CD4-positive, alpha-beta T cell (primary cell): ENCODE results near the gene GJD4. TPM values are rescaled to one million over a fixed set of nuclear protein-coding genes. Genes with fewer than 3 reads are reported as not detected.

Experiments used
- ATAC-seq: fragments of 200-7000 bp; cut with Tn5 transposase; one replicate; pipeline ENCODE4 v1.10.0; 2022; ENCODE audit warnings: mild to moderate bottlenecking; ENCODE audit not compliant: poor library complexity
- CTCF ChIA-PET: fragments of 350-600 bp; sonication (Branson Sonifier 250); formaldehyde crosslinking; loops from one replicate; lab custom pipeline; 2021; ENCODE audit warnings: antibody characterized with exemption, inconsistent platforms; lab: Charles Lee
- POLR2A ChIA-PET: fragments of 350-600 bp; sonication (Branson Sonifier 250); formaldehyde crosslinking; loops from one replicate; lab custom pipeline; 2021; ENCODE audit warnings: antibody characterized with exemption, inconsistent platforms; lab: Charles Lee
- DNase-seq, 14 experiments: peaks; one replicate each; pipeline ENCODE4 v3.0.0-alpha.2; 2013 to 2020; ENCODE audit warnings: mixed read lengths in 2 of 14
- H3K27ac ChIP-seq, 2 donors: one replicate each; pipeline versions ENCODE4 v1.5.1 to v1.7.0; 2013; ENCODE audit warnings: low read length in 2 of 2, low read depth in 1 of 2, mild to moderate bottlenecking in 1 of 2
- H3K27me3 ChIP-seq, 2 experiments: 1 replicate in 1 of 2; 2 replicates in 1 of 2; pipeline versions ENCODE4 v1.6.1 to v1.7.0; 2013; ENCODE audit warnings: low read length in 2 of 2, control low read depth in 1 of 2, mild to moderate bottlenecking in 1 of 2, moderate library complexity in 1 of 2; ENCODE audit not compliant: insufficient read depth in 2 of 2, control insufficient read depth in 1 of 2
- H3K36me3 ChIP-seq: one replicate; pipeline ENCODE4 v1.6.1; 2013; ENCODE audit warnings: low read length, control low read depth; ENCODE audit not compliant: insufficient read depth
- H3K4me1 ChIP-seq: one replicate; pipeline ENCODE4 v1.6.1; 2013; ENCODE audit warnings: low read length, control low read depth; ENCODE audit not compliant: insufficient read depth
- H3K4me3 ChIP-seq: one replicate; pipeline ENCODE4 v1.5.1; 2013; ENCODE audit warnings: mild to moderate bottlenecking, low read length, moderate library complexity
- H3K9me3 ChIP-seq, 2 experiments: 1 replicate in 1 of 2; 2 replicates in 1 of 2; pipeline versions ENCODE4 v1.6.1 to v1.7.0; 2013; ENCODE audit warnings: low read length in 2 of 2, mild to moderate bottlenecking in 2 of 2, control low read depth in 1 of 2, moderate library complexity in 1 of 2; ENCODE audit not compliant: control insufficient read depth in 1 of 2, insufficient read depth in 1 of 2
- H3K27ac Mint-ChIP-seq: one replicate; pipeline ENCODE4 v1.8.0; 2020; ENCODE audit warnings: mixed read lengths
- H3K27me3 Mint-ChIP-seq: one replicate; pipeline ENCODE4 v1.8.0; 2021; ENCODE audit warnings: mixed read lengths
- H3K36me3 Mint-ChIP-seq: one replicate; pipeline ENCODE4 v1.8.0; 2021; ENCODE audit warnings: low read depth, mixed read lengths
- H3K4me1 Mint-ChIP-seq: one replicate; pipeline ENCODE4 v1.8.0; 2021; ENCODE audit warnings: low read depth, mixed read lengths
- H3K4me3 Mint-ChIP-seq: one replicate; pipeline ENCODE4 v1.8.0; 2020; ENCODE audit warnings: mild to moderate bottlenecking, mixed read lengths
- H3K9me3 Mint-ChIP-seq: one replicate; pipeline ENCODE4 v1.8.0; 2020; ENCODE audit warnings: mixed read lengths
- intact Hi-C, 2 experiments: fragments of 100-400 bp; cut with DNase I in 1 of 2; cut with micrococcal nuclease in 1 of 2; formaldehyde crosslinking; loops; one replicate each; pipeline versions ENCODE4 v1.15.1 to v1.9.0; 2023 to 2025; cut with DNase I, micrococcal nuclease
- total RNA-seq, 174 experiments: library from RNA in 2 of 174; stranded (reverse) in 2 of 174; gene quantifications; one replicate each; pipeline ENCODE4 v1.2.3 and lab custom pipeline; 2021 to 2026
- TF ChIP-seq, protein P1 (sequence below): fragments of 200-600 bp; IDR thresholded peaks from one replicate; pipeline ENCODE4 v1.8.0; 2022; ENCODE audit warnings: antibody characterized with exemption, mild to moderate bottlenecking

The GJD4 gene
- total RNA-seq, 2 experiments from 2014 or later = not detected

DNA sequence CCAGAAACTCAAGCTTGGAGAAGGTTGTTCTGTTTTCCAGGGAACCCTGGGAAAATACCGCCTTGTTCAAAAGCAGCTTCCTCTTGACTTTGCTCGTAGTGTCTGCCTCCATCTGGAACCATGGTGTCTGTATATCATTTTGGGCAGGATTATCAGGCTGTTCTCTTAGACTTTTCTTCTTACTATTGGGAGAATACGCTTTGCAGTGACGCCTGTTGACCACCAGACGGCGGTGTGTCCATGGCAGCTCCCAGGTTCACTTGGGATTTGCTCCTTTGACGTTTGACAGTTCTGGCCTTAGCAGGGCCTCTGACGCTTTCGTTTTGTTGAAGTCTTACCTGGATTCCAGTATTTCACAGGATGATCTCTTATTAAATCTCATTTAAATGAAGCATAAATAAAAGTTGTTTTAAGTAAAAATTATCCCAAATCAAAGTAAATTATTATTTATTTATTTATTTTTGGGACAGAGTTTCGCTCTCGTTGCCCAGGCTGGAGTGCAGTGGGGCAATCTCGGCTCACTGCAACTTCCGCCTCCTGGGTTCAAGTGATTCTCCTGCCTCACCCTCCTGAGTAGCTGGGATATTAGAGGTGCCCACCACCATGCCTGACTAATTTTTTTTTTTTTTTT, 41.8 kb upstream of the GJD4 start:
- no peaks in the 10 kb centered on the region for H3K27me3 Mint-ChIP-seq
- ATAC-seq = peak; percentile 55
- Histone ChIP-seq H3K36me3 (peaks cover 55% of the 10 kb centered on the region), H3K4me1 (no peaks in the 10 kb centered on the region), H3K27me3 (no peaks in the 10 kb centered on the region), H3K4me3 (no peak overlapping the region), H3K9me3 (no peaks in the 10 kb centered on the region), H3K27ac (no peak overlapping the region)
- ChIA-PET POLR2A (interaction anchor here (0.7 to 1.2 kb wide), 2 partner anchors 13 to 103 kb away, joined by 3 read pairs; no protein-coding TSS in a partner anchor), CTCF (interaction anchor here (0.6 to 1.3 kb wide), 12 partner anchors 9 to 447 kb away, joined by 3 to 6 read pairs (median 4); no protein-coding TSS in a partner anchor)
- peaks cover 11% of the 10 kb centered on the region for H3K4me1 Mint-ChIP-seq
- H3K27ac Mint-ChIP-seq = no peak overlapping the region
- peaks cover 55% of the 10 kb centered on the region for H3K36me3 Mint-ChIP-seq
- no peak overlapping the region for H3K4me3 Mint-ChIP-seq
- H3K9me3 Mint-ChIP-seq = no peaks in the 10 kb centered on the region
- TF ChIP-seq, protein P1, sequence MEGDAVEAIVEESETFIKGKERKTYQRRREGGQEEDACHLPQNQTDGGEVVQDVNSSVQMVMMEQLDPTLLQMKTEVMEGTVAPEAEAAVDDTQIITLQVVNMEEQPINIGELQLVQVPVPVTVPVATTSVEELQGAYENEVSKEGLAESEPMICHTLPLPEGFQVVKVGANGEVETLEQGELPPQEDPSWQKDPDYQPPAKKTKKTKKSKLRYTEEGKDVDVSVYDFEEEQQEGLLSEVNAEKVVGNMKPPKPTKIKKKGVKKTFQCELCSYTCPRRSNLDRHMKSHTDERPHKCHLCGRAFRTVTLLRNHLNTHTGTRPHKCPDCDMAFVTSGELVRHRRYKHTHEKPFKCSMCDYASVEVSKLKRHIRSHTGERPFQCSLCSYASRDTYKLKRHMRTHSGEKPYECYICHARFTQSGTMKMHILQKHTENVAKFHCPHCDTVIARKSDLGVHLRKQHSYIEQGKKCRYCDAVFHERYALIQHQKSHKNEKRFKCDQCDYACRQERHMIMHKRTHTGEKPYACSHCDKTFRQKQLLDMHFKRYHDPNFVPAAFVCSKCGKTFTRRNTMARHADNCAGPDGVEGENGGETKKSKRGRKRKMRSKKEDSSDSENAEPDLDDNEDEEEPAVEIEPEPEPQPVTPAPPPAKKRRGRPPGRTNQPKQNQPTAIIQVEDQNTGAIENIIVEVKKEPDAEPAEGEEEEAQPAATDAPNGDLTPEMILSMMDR = peak; percentile 93
- peak in 12 of 14 experiments; percentile 9 to 71 (median 24) for DNase-seq
- intact Hi-C loops = loop anchor here (1.0 to 10.0 kb wide), 4 partner anchors 61 to 449 kb away; no protein-coding TSS in a partner anchor

DNA sequence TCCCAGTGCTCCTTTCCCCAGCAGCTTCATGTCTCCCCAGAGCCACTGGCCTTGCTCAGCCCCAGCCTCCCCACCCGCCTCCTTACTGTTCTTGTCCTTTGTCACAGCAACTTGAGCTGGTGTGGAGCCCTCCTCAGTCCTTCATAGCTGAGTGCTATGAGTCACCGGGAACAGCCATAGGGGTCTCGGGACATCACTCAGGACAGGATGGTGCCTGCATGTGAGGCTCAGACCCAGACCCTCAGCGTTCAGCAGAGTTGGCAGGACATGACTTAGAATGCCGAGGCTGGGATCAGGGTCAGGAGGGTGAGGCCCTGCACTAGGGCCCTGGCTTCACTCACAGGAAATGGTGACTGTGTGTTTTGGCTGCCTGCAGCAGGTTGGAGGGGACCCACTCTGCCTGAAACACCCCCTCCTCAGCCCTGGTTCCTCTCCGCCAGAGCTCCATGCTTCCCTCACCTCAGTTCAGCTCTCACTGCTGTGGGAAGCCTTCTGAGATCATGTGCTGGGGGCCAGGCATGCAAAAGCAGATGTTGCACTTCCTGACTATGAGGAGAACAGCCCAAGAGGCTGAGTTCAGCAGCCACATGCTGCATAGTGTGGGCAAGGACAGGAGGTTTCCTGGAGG, 40.7 kb upstream of the GJD4 start:
- Histone ChIP-seq H3K4me1 (no peaks in the 10 kb centered on the region), H3K9me3 (no peaks in the 10 kb centered on the region), H3K27ac (no peak overlapping the region), H3K36me3 (peaks cover 57% of the 10 kb centered on the region), H3K4me3 (no peak overlapping the region), H3K27me3 (no peaks in the 10 kb centered on the region)
- Mint-ChIP-seq H3K27ac (no peak overlapping the region), H3K4me1 (peaks cover 11% of the 10 kb centered on the region), H3K27me3 (no peaks in the 10 kb centered on the region), H3K36me3 (peaks cover 55% of the 10 kb centered on the region), H3K4me3 (no peak overlapping the region), H3K9me3 (no peaks in the 10 kb centered on the region)
- intact Hi-C loops = loop anchor here in 1 of 2 experiments (5.0 to 10.0 kb wide), 3 partner anchors 60 to 450 kb away; no protein-coding TSS in a partner anchor
- ChIA-PET CTCF (no interaction called here), POLR2A (interaction anchor here (0.6 kb wide), 1 partner anchor 290 kb away, joined by 5 read pairs; no protein-coding TSS in a partner anchor)
- ATAC-seq = no peak
- TF ChIP-seq, protein P1 = no peak
- DNase-seq = no peak

DNA sequence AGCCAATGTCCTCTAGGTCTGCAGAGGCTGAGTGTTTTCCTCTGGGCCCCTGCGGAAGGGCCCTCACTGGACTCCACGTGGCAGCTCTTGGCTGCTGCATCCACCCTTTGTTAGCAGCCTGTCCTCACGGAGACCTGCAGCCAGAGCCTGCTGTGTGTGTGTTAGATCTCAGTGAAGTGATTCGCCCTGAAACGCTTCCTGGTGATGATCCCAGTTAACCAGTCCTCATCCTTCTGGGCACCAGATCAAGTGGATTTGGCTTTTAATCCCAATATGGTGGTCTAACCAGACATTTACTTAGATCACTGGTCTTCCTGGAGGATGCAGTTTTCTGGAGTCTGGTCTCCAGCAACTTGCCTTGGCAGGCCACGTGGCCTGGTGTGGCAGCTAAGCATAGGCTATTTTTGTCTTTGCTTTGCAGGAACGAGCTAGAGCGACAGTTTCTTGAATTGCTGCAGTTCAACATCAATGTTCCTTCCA, 39.5 kb upstream of the GJD4 start:
- no peak overlapping the region for H3K4me3 ChIP-seq
- no peak overlapping the region for H3K27ac ChIP-seq
- H3K9me3 ChIP-seq = no peaks in the 10 kb centered on the region
- ATAC-seq (no peak), DNase-seq (no peak)
- TF ChIP-seq, protein P1 = no peak
- Mint-ChIP-seq H3K27me3 (no peaks in the 10 kb centered on the region), H3K36me3 (peaks cover 57% of the 10 kb centered on the region), H3K9me3 (no peaks in the 10 kb centered on the region), H3K4me1 (peaks cover 11% of the 10 kb centered on the region), H3K4me3 (no peak overlapping the region), H3K27ac (no peak overlapping the region)
- no peaks in the 10 kb centered on the region for H3K4me1 ChIP-seq
- intact Hi-C loops = loop anchor here in 1 of 2 experiments (10.0 kb wide), 2 partner anchors 59 to 451 kb away; no protein-coding TSS in a partner anchor
- POLR2A ChIA-PET = no interaction called here
- peaks cover 58% of the 10 kb centered on the region for H3K36me3 ChIP-seq
- no peaks in the 10 kb centered on the region for H3K27me3 ChIP-seq
- CTCF ChIA-PET = no interaction called here
